Neural progenitor cell (in vitro differentiated cells): ENCODE results near the gene CD96. TPM values are rescaled to one million over a fixed set of nuclear protein-coding genes. Genes with fewer than 3 reads are reported as not detected.

ENCODE experiments used
- DNase-seq: peaks from one replicate; pipeline ENCODE4 v3.0.0-alpha.2; 2016; ENCODE audit warnings: low spot score
- H2AFZ ChIP-seq: fragments of 200-600 bp; sonication (generic); replicated peaks from 2 replicates; pipeline ENCODE4 v1.6.1; 2016; ENCODE audit warnings: antibody characterized with exemption
- H3F3A ChIP-seq: fragments of 200-600 bp; sonication (generic); 2 replicates; pipeline ENCODE4 v1.6.1; 2016; ENCODE audit warnings: antibody characterized with exemption, low read depth
- H3K27ac ChIP-seq: fragments of 200-600 bp; sonication (generic); 2 replicates; pipeline ENCODE4 v1.5.1; 2016; ENCODE audit warnings: mild to moderate bottlenecking
- H3K27me3 ChIP-seq: fragments of 200-600 bp; sonication (generic); 2 replicates; pipeline ENCODE4 v1.6.1; 2016; ENCODE audit warnings: mild to moderate bottlenecking, moderate library complexity
- H3K36me3 ChIP-seq: fragments of 200-600 bp; sonication (generic); 2 replicates; pipeline ENCODE4 v1.5.1; 2016
- H3K4me1 ChIP-seq: fragments of 200-600 bp; sonication (generic); 2 replicates; pipeline ENCODE4 v1.6.1; 2016; ENCODE audit warnings: mixed run types
- H3K4me2 ChIP-seq: fragments of 200-600 bp; sonication (generic); 2 replicates; pipeline ENCODE4 v1.6.1; 2016
- H3K4me3 ChIP-seq: fragments of 200-600 bp; sonication (generic); 2 replicates; pipeline ENCODE4 v1.5.1; 2016
- H3K79me2 ChIP-seq: fragments of 200-600 bp; sonication (generic); 2 replicates; pipeline ENCODE4 v1.6.1; 2016; ENCODE audit warnings: low read depth
- H3K9ac ChIP-seq: fragments of 200-600 bp; sonication (generic); 2 replicates; pipeline ENCODE4 v1.6.1; 2016
- H3K9me3 ChIP-seq: fragments of 200-600 bp; sonication (generic); 2 replicates; pipeline ENCODE4 v1.5.1; 2016; ENCODE audit warnings: low read depth
- H4K20me1 ChIP-seq: fragments of 200-600 bp; sonication (generic); 2 replicates; pipeline ENCODE4 v1.6.1; 2016; ENCODE audit warnings: low read depth
- H3K27ac Mint-ChIP-seq: 3 replicates; pipeline ENCODE4 v1.8.0; 2021; ENCODE audit warnings: mixed read lengths
- H3K27me3 Mint-ChIP-seq: 2 replicates; pipeline ENCODE4 v1.8.0; 2022; ENCODE audit warnings: low read depth, mild to moderate bottlenecking, inconsistent platforms, moderate library complexity, mixed read lengths; ENCODE audit not compliant: insufficient read depth
- H3K36me3 Mint-ChIP-seq: 3 replicates; pipeline ENCODE4 v1.8.0; 2021; ENCODE audit warnings: mixed read lengths
- H3K4me1 Mint-ChIP-seq: 3 replicates; pipeline ENCODE4 v1.8.0; 2021; ENCODE audit warnings: mixed read lengths
- H3K4me3 Mint-ChIP-seq: 3 replicates; pipeline ENCODE4 v1.8.0; 2021; ENCODE audit warnings: mild to moderate bottlenecking, moderate library complexity, mixed read lengths
- H3K9me3 Mint-ChIP-seq: 3 replicates; pipeline ENCODE4 v1.8.0; 2020; ENCODE audit warnings: mixed read lengths
- CTCF ChIP-seq: fragments of 200-600 bp; sonication (generic); IDR thresholded peaks from 2 replicates; pipeline ENCODE4 v1.5.1; 2017; ENCODE audit warnings: antibody characterized with exemption, mild to moderate bottlenecking
- EZH2 ChIP-seq: fragments of 200-600 bp; sonication (generic); IDR thresholded peaks from 2 replicates; pipeline ENCODE4 v1.6.1; 2017; ENCODE audit warnings: antibody characterized with exemption, mild to moderate bottlenecking, moderate library complexity
- EZH2phosphoT487 ChIP-seq: fragments of 200-600 bp; sonication (generic); IDR thresholded peaks from 2 replicates; pipeline ENCODE4 v1.6.1; 2017; ENCODE audit warnings: antibody characterized with exemption
- total RNA-seq: library from RNA; depleted of rRNA; stranded (reverse); fragments of >200 nt; gene quantifications from 2 replicates; pipeline ENCODE4 v1.2.3, GENCODE V29; 2015; ENCODE audit warnings: low replicate concordance

The CD96 gene
- total RNA-seq, 1 donor from 2014 or later, result not detected

DNA sequence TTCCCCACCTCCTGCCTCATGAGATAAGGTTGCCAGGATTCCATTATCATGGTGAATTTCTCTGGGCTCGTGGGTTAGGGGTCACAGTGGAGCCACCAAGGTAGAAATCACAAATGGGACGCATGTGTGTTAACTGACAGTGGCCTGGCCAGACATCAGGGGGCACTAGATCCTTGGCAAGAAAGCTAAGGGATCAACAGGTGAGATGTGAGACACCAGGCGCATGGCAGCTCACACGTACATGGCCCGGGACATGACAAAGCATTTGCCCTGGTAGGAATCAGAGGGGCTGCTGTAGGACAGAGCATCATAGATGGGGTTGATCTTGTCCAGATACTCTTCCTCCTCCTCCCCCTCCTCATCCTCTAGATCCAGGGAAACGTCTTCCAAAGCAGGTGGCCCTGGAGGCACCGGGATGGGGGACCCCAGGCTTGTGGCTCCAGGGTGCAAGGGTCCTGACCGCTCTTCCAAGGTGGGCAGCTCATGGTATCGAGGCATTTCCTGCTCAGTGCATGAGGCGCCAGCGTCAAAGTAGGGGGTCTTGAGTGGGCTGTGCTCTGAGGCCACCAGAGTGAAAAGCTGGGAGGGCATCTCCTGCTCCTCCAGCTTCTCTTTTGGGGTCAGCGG, 28.5 kb downstream of the CD96 start:
- no peaks in the 10 kb centered on the region for H4K20me1 ChIP-seq
- no peaks in the 10 kb centered on the region for H3K27me3 Mint-ChIP-seq
- no peaks in the 10 kb centered on the region for H3K4me1 Mint-ChIP-seq
- no peak overlapping the region for H3K27ac ChIP-seq
- no peaks in the 10 kb centered on the region for H3K4me1 ChIP-seq
- H3K9me3 Mint-ChIP-seq, result no peaks in the 10 kb centered on the region
- no peak overlapping the region for H2AFZ ChIP-seq
- no peaks in the 10 kb centered on the region for H3K36me3 Mint-ChIP-seq
- H3K27ac Mint-ChIP-seq, result no peak overlapping the region
- H3K4me2 ChIP-seq, result no peak overlapping the region
- H3K9me3 ChIP-seq, result no peaks in the 10 kb centered on the region
- H3K4me3 ChIP-seq, result no peak overlapping the region
- no peaks in the 10 kb centered on the region for H3F3A ChIP-seq
- TF ChIP-seq CTCF, result no peak
- TF ChIP-seq EZH2, result no peak
- TF ChIP-seq EZH2phosphoT487, result no peak
- no peak overlapping the region for H3K9ac ChIP-seq
- H3K4me3 Mint-ChIP-seq, result no peak overlapping the region
- no peaks in the 10 kb centered on the region for H3K27me3 ChIP-seq
- no peak for DNase-seq
- H3K36me3 ChIP-seq, result no peaks in the 10 kb centered on the region
- no peaks in the 10 kb centered on the region for H3K79me2 ChIP-seq

DNA sequence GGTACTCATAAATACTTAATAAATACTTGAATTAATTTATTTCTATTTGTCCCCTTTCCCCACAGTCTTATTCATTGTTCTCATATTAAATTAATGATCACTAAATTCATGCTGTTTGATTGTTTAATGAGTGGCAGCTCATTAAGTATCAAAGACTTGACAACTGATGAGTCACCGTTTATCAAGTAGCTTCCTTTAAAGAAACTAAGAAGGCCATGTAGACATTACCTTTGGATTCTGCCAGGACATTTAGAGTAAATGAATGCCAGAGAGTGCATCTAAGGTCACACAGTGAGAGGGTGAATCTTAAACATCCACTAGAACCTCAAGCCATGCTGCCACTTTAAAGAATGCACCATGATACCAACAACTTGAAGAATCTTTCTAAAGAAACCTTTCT, 29.3 kb downstream of the CD96 start:
- no peak overlapping the region for H3K4me3 ChIP-seq
- Mint-ChIP-seq H3K27ac (no peak overlapping the region), H3K4me1 (no peaks in the 10 kb centered on the region), H3K4me3 (no peak overlapping the region), H3K36me3 (no peaks in the 10 kb centered on the region), H3K27me3 (no peaks in the 10 kb centered on the region), H3K9me3 (no peaks in the 10 kb centered on the region)
- H4K20me1 ChIP-seq, result no peaks in the 10 kb centered on the region
- H3K36me3 ChIP-seq, result no peaks in the 10 kb centered on the region
- H3K27ac ChIP-seq, result no peak overlapping the region
- H3F3A ChIP-seq, result no peaks in the 10 kb centered on the region
- H3K9me3 ChIP-seq, result no peaks in the 10 kb centered on the region
- H2AFZ ChIP-seq, result no peak overlapping the region
- no peak for DNase-seq
- H3K4me2 ChIP-seq, result no peak overlapping the region
- TF ChIP-seq CTCF (no peak), EZH2phosphoT487 (no peak), EZH2 (no peak)
- H3K9ac ChIP-seq, result no peak overlapping the region
- no peaks in the 10 kb centered on the region for H3K27me3 ChIP-seq
- no peaks in the 10 kb centered on the region for H3K4me1 ChIP-seq
- H3K79me2 ChIP-seq, result no peaks in the 10 kb centered on the region

- Histone ChIP-seq H2AFZ (no peak overlapping the region), H3K36me3 (no peaks in the 10 kb centered on the region), H3K4me3 (no peak overlapping the region), H3K9me3 (no peaks in the 10 kb centered on the region), H4K20me1 (no peaks in the 10 kb centered on the region), H3K27me3 (no peaks in the 10 kb centered on the region), H3K27ac (no peak overlapping the region), H3K4me1 (no peaks in the 10 kb centered on the region), H3K79me2 (no peaks in the 10 kb centered on the region), H3K4me2 (no peak overlapping the region), H3K9ac (no peak overlapping the region), H3F3A (no peaks in the 10 kb centered on the region)
- no peaks in the 10 kb centered on the region for H3K9me3 Mint-ChIP-seq
- no peak for TF ChIP-seq CTCF
- no peak for TF ChIP-seq EZH2
- no peak for TF ChIP-seq EZH2phosphoT487
- no peak for DNase-seq
- no peaks in the 10 kb centered on the region for H3K4me1 Mint-ChIP-seq
- no peaks in the 10 kb centered on the region for H3K27me3 Mint-ChIP-seq
- H3K27ac Mint-ChIP-seq, result no peak overlapping the region
- no peak overlapping the region for H3K4me3 Mint-ChIP-seq
- no peaks in the 10 kb centered on the region for H3K36me3 Mint-ChIP-seq
Measured at GRCh38 chr3:111571907-111572460, 30.0 kb downstream of the CD96 start.
